HG03103 (cell line): ENCODE measurements around the gene ACACA.

ENCODE experiments used
- ATAC-seq: cut with Tn5 transposase; IDR thresholded peaks from one replicate; pipeline ENCODE4 v1.9.1; 2021; ENCODE audit warnings: low read depth; ENCODE audit not compliant: unreplicated experiment

ACACA gene

DNA sequence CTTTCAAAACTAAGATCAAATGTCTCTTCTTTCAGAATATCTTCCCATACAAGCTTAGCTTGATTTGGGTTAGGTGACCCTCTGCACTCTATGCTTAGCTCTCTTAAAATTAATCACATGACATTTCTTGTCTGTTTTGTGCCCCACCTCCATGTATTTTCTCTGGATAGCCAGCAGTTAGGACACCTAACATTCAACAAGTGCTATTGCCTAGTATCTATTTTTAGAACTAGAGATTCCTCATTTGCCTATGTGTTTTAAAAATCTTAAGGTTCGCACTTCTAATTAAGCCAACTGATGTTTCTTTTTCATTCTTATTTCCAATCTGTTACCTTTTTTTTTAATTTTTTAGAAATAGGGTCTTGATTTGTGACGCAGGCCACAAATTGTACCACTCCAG lies 160.6 kb downstream of the ACACA start:
- no peak for ATAC-seq

- ATAC-seq = no peak
Observed at GRCh38 chr17:37240381-37240780, 166.3 kb downstream of the ACACA start.

DNA sequence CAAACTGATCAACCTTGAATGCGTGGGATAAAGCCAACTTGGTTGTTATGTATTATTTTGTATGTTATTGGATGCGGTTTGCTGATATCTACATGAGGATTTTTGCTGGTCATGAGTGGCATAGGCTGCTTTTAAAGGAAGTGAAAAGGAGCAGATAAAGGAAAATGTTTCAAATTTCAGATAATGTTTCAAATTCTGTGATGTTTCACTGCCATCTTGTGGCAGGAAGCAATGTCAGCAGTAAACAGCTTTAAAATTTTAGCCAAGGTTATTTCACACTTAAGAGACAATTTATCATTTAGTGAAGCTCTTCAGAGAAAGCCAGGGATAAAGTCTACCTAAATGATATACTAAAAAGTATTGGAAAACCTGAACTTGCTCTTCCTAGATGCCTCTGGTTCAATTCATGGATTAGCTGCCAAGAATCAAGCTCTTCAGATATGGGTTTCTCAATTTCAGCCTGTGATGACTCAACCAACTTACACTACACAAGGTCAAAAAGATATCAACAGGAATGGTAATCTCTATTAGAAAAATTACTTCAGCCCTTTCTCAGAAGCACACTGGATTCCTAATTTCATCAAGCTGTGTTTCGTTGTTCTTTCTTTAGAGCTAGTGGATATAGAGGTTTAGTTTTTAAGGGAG lies 166.8 kb downstream of the ACACA start:
- no peak for ATAC-seq

GRCh38 chr17:37234106-37234505 lies 172.5 kb downstream of the ACACA start:
- no peak for ATAC-seq

DNA sequence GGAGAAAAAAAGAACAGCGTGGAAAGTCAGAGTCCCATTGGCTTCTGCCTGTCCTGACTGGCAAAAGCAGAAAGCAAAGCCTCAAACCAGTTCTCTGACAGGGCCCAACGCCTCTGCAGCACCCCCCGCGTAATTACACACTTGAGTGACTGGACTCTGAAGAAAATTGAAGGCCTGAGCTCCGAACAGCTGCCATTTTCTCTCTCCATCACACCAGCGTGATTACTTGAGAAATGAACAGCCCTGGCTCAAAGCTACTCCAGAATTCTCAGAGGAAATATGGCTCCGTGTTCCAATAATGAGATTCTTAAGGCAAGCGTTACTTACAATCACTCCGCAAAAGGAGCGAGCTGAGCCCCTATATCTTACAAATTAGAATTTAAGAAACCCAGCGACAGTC lies 173.6 kb downstream of the ACACA start:
- ATAC-seq = no peak

DNA sequence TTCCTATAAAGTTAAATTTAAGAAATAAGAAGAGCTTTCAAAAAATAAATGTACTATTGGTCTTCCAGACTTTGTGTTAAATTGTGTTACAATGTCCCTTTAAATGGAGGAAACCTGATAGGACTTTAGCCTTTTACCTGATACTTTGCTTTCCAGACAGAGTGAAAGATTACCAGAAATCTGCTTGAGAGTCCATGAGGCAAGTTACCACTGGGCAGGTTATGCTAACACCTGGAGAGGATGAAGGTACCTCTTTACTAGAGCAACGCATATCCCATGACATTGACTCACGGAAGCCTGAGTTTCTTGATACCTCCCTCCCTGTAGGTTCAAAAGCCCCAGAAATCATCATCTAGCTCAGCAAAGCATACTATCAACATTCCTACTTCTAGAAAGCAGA lies 174.7 kb downstream of the ACACA start:
- no peak for ATAC-seq

GRCh38 chr17:37230633-37231032 lies 176.0 kb downstream of the ACACA start:
- ATAC-seq = no peak

DNA sequence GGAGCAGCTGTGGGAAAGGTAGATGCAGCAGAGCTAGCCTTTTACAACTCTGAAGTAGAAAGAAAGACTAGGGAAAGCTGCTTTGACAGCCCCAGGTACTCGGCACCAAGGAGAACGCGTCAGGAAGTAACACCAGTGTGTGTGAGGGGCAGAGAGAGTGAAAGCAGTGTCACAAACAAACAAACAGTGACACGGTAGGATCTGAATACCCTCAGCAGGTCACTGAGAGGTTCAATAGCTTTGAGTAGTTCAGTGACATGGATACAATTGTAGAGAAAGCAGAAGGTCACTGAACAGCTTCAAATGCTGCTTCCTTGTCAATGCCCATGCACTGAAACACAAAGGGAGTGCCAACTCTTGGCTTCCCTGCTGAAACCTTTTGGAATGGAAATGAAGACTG lies 181.2 kb downstream of the ACACA start:
- no peak for ATAC-seq

DNA sequence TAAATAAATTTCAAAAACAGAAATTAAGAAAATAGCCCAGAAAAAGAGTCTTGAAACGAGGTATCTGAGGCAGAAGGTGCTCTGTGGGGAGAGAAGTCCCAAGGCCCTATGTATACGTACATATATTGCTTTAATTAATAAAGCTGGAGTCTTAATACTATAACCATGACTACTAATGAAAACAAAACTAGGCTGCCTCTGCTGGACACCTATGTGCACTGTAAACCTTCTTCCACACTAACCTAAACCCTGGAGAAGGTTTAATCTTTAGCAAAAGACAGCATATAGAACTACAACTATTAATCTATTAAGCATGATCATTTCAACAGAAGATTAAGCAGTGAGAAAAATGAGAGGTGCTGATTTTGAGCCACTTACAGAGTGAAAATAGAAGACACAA lies 184.8 kb downstream of the ACACA start:
- ATAC-seq = no peak

DNA sequence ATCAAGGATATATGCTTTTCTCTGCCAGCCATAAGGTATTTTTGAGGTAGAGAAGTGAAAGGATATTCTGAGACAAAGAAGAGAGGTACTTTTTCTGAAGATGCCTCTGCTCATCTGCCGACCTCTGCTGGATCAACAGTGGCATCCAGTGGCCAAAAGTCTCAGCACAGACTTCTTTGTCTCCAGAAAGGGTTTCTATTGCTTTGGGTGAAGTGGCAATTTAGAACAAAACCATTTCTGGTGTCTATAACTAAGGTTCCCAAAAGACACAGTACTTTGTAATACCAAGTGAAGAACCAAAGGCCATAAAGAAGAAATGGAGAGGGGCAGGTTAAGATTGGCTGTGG lies 186.1 kb downstream of the ACACA start:
- ATAC-seq = no peak

- no peak for ATAC-seq
Observed at GRCh38 chr17:37219876-37220606, 186.6 kb downstream of the ACACA start.

GRCh38 chr17:37218849-37219248 lies 187.8 kb downstream of the ACACA start:
- ATAC-seq = no peak

DNA sequence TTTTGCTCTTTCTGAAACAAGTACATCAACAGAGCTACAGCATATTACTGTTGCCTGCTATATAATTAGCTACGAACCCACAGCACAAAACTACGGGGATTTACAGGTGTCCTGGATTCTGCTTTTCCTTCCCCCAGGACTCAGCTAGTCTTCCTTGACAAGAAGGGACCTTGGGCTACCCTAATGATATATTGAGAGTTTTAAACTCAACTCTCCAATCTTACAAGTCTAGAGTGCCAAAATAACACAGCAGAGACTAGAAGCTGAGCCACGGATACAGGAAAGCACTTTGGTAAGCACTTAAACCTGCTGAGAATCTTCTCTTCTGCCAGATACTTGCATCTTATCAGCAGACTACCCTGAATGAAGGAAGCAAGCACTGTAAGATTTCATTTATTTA lies 192.2 kb downstream of the ACACA start:
- ATAC-seq = no peak

- no peak for ATAC-seq
Observed at GRCh38 chr17:37213927-37214326, 192.7 kb downstream of the ACACA start.

GRCh38 chr17:37212179-37212578 lies 194.5 kb downstream of the ACACA start:
- ATAC-seq = no peak

GRCh38 chr17:37211136-37211535 lies 195.5 kb downstream of the ACACA start:
- no peak for ATAC-seq

- ATAC-seq = no peak
Observed at GRCh38 chr17:37207103-37207502, 199.5 kb downstream of the ACACA start.

DNA sequence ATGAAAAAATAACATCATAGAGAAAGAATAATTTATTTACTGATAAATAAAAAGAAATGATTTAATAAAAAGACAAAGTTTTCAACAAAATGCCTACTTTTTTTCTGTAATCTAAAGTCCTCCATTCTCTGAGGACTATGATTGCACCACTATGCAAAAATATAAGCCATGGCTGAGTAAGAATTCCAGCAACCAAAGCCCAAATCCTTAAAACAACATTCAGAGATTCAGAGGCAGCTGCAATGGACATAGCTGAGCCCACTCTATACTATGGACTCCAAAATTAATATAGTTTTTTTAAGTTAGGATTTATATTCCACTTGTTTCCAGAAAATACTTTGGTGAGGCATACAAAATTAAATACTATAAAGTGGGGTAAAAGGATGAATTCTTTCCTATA lies 200.3 kb downstream of the ACACA start:
- no peak for ATAC-seq

- ATAC-seq = no peak
Observed at GRCh38 chr17:37200497-37200896, 206.1 kb downstream of the ACACA start.

GRCh38 chr17:37197336-37197735 lies 209.3 kb downstream of the ACACA start:
- no peak for ATAC-seq

DNA sequence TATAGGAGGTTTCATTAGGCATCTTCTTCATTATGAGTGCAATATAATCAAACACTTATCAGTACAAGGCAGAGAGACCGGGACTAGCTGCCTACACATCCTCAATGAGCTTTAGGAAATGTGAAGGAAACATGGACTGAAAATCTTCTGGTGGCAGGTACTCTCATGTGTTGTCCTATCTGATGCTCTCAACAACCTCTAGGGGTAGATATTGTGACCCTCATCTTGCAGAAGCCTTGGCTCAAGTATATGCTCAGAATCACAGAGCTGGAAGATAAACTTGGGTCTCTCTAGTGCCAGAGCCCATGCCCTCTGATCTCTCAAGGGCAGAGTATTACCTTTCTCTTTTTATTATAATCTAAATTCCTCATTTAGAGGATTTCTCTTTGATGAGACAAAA lies 212.4 kb downstream of the ACACA start:
- ATAC-seq = no peak

DNA sequence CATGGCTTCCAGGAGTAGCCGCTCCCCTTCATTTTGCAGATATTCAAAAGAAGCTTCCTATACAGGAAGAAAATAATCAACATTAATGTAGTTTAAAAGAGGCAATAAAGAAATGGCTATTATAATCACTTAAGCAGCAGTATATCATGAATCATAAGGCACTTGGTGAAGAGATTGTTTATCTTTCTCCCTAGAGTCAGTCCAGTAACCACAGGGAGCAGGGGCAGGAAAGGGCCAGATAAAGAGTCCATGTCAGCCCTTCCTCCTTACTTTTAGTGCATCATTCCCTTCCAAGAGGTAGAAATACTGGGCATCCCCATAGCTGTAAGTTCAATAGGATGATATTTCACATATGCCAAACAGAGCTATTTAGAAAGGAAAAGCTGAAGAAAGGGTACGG lies 215.4 kb downstream of the ACACA start:
- no peak for ATAC-seq

GRCh38 chr17:37190493-37190892 lies 216.1 kb downstream of the ACACA start:
- no peak for ATAC-seq
